PFSK-1 (cell line): Measurements from ENCODE around the gene TAAR1.

Source experiments
- FOXP2 ChIP-seq: optimal IDR thresholded peaks from 2 replicates; pipeline ENCODE3; 2011; ENCODE audit warnings: borderline replicate concordance, control low read depth, inconsistent platforms; ENCODE audit not compliant: insufficient read depth; ENCODE audit errors: extremely low read length, extremely low read depth
- POLR2AphosphoS5 ChIP-seq: IDR thresholded peaks from 2 replicates; pipeline ENCODE4 v1.6.1; 2012; ENCODE audit warnings: low read depth, mild to moderate bottlenecking, control low read depth, low read length, moderate library complexity
- REST ChIP-seq, 2 experiments: IDR thresholded peaks; 2 replicates each; pipeline versions ENCODE4 v1.6.1 to v1.8.0; 2011 to 2012; ENCODE audit warnings: low read depth in 2 of 2, low read length in 2 of 2, control low read depth in 1 of 2, inconsistent platforms in 1 of 2, mild to moderate bottlenecking in 1 of 2, moderate library complexity in 1 of 2; ENCODE audit not compliant: insufficient read depth in 1 of 2
- TAF1 ChIP-seq: IDR thresholded peaks from 2 replicates; pipeline ENCODE4 v1.6.1; 2012; ENCODE audit warnings: low read length, control low read depth, borderline replicate concordance; ENCODE audit not compliant: insufficient read depth

GRCh38 chr6:132666118-132666517, 7.1 kb upstream of the TAAR1 start:
- no peak for TF ChIP-seq TAF1
- TF ChIP-seq REST (IDR thresholded peaks at IDR 0.05; ENCODE audit: insufficient read depth in 1 of 2, low read depth in 2 of 2, low read length in 2 of 2): no peak
- no peak for TF ChIP-seq POLR2AphosphoS5
- no peak for TF ChIP-seq FOXP2
